HG02973 (cell line): ENCODE measurements around the gene MYH7B.

Experiments
- ATAC-seq: cut with Tn5 transposase; IDR thresholded peaks from one replicate; pipeline ENCODE4 v1.9.1; 2021; ENCODE audit warnings: moderate library complexity; ENCODE audit not compliant: unreplicated experiment

The MYH7B gene

GRCh38 chr20:34989118-34989517 is 33.5 kb downstream of the MYH7B start:
- ATAC-seq, result no peak

GRCh38 chr20:34989670-34990069 is 34.0 kb downstream of the MYH7B start:
- no peak for ATAC-seq

- no peak for ATAC-seq
Measured at GRCh38 chr20:34990231-34990630, 34.6 kb downstream of the MYH7B start.

GRCh38 chr20:34990661-34991214 is 35.1 kb downstream of the MYH7B start:
- no peak for ATAC-seq

GRCh38 chr20:34992751-34993417 is 37.2 kb downstream of the MYH7B start:
- no peak for ATAC-seq

- ATAC-seq, result no peak
Measured at GRCh38 chr20:34993941-34994508, 38.4 kb downstream of the MYH7B start.

GRCh38 chr20:34994509-34995131 is 39.0 kb downstream of the MYH7B start:
- no peak for ATAC-seq

- no peak for ATAC-seq
Measured at GRCh38 chr20:34995192-34995591, 39.5 kb downstream of the MYH7B start.

- no peak for ATAC-seq
Measured at GRCh38 chr20:34995696-34996095, 40.0 kb downstream of the MYH7B start.

- ATAC-seq, result no peak
Measured at GRCh38 chr20:34996243-34997028, 40.8 kb downstream of the MYH7B start.

- ATAC-seq, result no peak
Measured at GRCh38 chr20:34997131-34997561, 41.5 kb downstream of the MYH7B start.

GRCh38 chr20:34997774-34998173 is 42.1 kb downstream of the MYH7B start:
- no peak for ATAC-seq

- ATAC-seq, result no peak
Measured at GRCh38 chr20:34998331-34998950, 42.8 kb downstream of the MYH7B start.

GRCh38 chr20:34999021-34999451 is 43.4 kb downstream of the MYH7B start:
- no peak for ATAC-seq

- no peak for ATAC-seq
Measured at GRCh38 chr20:34999782-35000181, 44.1 kb downstream of the MYH7B start.

GRCh38 chr20:35000311-35000921 is 44.7 kb downstream of the MYH7B start:
- ATAC-seq, result no peak

- no peak for ATAC-seq
Measured at GRCh38 chr20:35000922-35001595, 45.4 kb downstream of the MYH7B start.

- no peak for ATAC-seq
Measured at GRCh38 chr20:35001596-35002362, 46.1 kb downstream of the MYH7B start.
